GM10266 (cell line): ENCODE data around the gene FNIP1.
"Not testable (repeated sequence)": the region's sequence is repeated elsewhere in the genome, so short reads cannot be mapped to it uniquely, and the experiment has no call there.

Experiments
- DNase-seq: peaks from one replicate; pipeline ENCODE4 v3.0.0; 2012; ENCODE audit errors: extremely low spot score
- CTCF ChIP-seq: IDR thresholded peaks from 2 replicates; pipeline ENCODE4 v1.5.1; 2012; ENCODE audit warnings: mild to moderate bottlenecking, low read depth; ENCODE audit not compliant: control insufficient read depth, insufficient read depth; ENCODE audit errors: missing control alignments

The FNIP1 gene

GRCh38 chr5:131628990-131629389, 167.8 kb downstream of the FNIP1 start:
- DNase-seq = no peak
- no peak for TF ChIP-seq CTCF

- DNase-seq = no peak
- no peak for TF ChIP-seq CTCF
These were observed 169.5 kb downstream of the FNIP1 start for GRCh38 chr5:131627207-131627865.

GRCh38 chr5:131622633-131623032, 174.2 kb downstream of the FNIP1 start:
- TF ChIP-seq CTCF = no peak
- no peak for DNase-seq

GRCh38 chr5:131621164-131621563, 175.7 kb downstream of the FNIP1 start:
- not testable (repeated sequence) for DNase-seq

GRCh38 chr5:131619102-131619501, 177.7 kb downstream of the FNIP1 start:
- TF ChIP-seq CTCF = no peak
- DNase-seq = no peak

GRCh38 chr5:131617140-131617822, 179.5 kb downstream of the FNIP1 start:
- no peak for DNase-seq
- no peak for TF ChIP-seq CTCF

GRCh38 chr5:131615957-131616356, 180.9 kb downstream of the FNIP1 start:
- DNase-seq = no peak
- no peak for TF ChIP-seq CTCF
